MM.1S (cell line): ENCODE data around the gene SKP2.
A peak's percentile ranks its signal among the peaks of the same experiment; 100 is the strongest.

Experiments
- EZH2 ChIP-seq: fragments of 300-600 bp; sonication (generic); optimal IDR thresholded peaks from 2 replicates; pipeline ENCODE3; 2017; ENCODE audit warnings: low read depth, mild to moderate bottlenecking, antibody characterized with exemption, low read length, mixed read lengths
- EZH2phosphoT487 ChIP-seq: fragments of 300-600 bp; sonication (generic); IDR thresholded peaks from 2 replicates; pipeline ENCODE4 v1.6.1; 2018; ENCODE audit warnings: antibody characterized with exemption, low read length
- TF ChIP-seq, protein P1 (sequence below): fragments of 300-600 bp; sonication (generic); IDR thresholded peaks from 2 replicates; pipeline ENCODE4 v1.5.1; 2016; ENCODE audit warnings: antibody characterized with exemption, low read length, mixed read lengths

DNA sequence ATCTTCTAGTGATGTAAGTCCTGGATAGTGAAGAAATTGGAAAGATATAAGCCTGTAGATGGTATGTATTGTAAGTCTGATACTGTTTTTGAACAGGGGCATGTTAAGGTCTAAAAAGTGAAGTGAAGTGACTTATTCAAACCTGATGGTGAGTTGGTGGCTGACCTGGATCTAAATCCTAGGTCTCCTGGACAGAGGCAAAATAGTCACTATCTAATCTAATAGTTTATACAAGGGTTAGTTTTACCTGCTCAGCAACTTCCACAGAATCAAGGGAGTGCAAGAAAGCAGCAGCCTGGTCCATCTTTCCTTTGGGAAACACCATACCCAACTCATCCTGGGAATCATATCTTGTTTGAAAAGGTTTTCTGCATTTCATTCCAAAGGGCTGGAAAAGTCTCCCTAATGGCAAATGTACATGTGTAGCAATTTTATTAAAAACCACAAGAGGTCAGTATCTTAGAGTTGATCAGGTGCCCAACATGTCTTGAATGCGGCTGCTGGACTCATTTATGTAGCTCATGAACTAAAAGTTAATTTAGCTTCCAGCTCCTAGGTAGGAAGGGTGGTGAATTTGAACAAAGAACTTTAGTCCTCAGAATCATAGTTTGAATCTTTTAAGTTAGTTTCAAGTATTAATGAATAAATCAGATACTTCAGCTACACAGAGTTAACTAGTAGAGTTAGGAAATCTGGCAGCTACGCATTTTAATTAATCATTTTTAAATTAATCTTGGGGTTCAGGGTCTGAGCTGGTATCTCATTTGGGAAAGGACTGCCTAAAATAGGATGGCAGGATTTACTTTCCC lies 26.0 kb downstream of the SKP2 start:
- no peak for TF ChIP-seq EZH2
- no peak for TF ChIP-seq EZH2phosphoT487
- TF ChIP-seq, protein P1, sequence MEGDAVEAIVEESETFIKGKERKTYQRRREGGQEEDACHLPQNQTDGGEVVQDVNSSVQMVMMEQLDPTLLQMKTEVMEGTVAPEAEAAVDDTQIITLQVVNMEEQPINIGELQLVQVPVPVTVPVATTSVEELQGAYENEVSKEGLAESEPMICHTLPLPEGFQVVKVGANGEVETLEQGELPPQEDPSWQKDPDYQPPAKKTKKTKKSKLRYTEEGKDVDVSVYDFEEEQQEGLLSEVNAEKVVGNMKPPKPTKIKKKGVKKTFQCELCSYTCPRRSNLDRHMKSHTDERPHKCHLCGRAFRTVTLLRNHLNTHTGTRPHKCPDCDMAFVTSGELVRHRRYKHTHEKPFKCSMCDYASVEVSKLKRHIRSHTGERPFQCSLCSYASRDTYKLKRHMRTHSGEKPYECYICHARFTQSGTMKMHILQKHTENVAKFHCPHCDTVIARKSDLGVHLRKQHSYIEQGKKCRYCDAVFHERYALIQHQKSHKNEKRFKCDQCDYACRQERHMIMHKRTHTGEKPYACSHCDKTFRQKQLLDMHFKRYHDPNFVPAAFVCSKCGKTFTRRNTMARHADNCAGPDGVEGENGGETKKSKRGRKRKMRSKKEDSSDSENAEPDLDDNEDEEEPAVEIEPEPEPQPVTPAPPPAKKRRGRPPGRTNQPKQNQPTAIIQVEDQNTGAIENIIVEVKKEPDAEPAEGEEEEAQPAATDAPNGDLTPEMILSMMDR: peak; percentile 67
